ENCODE measurements around the gene BBS10. TPM values are rescaled to one million over a fixed set of nuclear protein-coding genes. Genes with fewer than 3 reads are reported as not detected.

Gene BBS10
- total RNA-seq, result 1 to 10 TPM; 2.5 to 7.6 (median 3.3) TPM
- long read RNA-seq, donor 1, partial matches to known transcripts, result 0 of 6 reads
- long read RNA-seq, donor 1, other reads (novel, unspliced or antisense), result 2 of 6 reads
- long read RNA-seq, donor 2, result 0 reads

- TF ChIP-seq CTCF (IDR thresholded peaks at IDR 0.05), result peak; percentile 4
- ATAC-seq, result peak; percentile 99
- peak within 1 kb of the TSS; percentile 35 for H3K4me3 ChIP-seq
- no peaks in the 10 kb centered on the region for H3K36me3 ChIP-seq (ENCODE audit: low read depth)
- no peaks in the 10 kb centered on the region for H3K9me3 ChIP-seq
- peak; percentile 89 to 92 (median 91) for DNase-seq
- H3K4me1 ChIP-seq (ENCODE audit: low read depth), result peaks cover 10% of the 10 kb centered on the region
- intact Hi-C loops (cut with DNase I, micrococcal nuclease), result no loop called here
Measured at GRCh38 chr12:76348079-76348901, at the start of gene BBS10. Gene BBS10, minus strand, starts transcription at chr12:76348415. Its CDS starts 57 bp downstream, at chr12:76348358.

- intact Hi-C loops (cut with DNase I, micrococcal nuclease), result no loop called here
- TF ChIP-seq CTCF (IDR thresholded peaks at IDR 0.05), result no peak
- H3K36me3 ChIP-seq (ENCODE audit: low read depth), result no peaks in the 10 kb centered on the region
- no peak overlapping the region for H3K4me3 ChIP-seq
- H3K4me1 ChIP-seq (ENCODE audit: low read depth), result no peaks in the 10 kb centered on the region
- H3K9me3 ChIP-seq, result no peaks in the 10 kb centered on the region
- ATAC-seq (no peak), DNase-seq (no peak)
Measured at GRCh38 chr12:76391461-76391860, 43.2 kb upstream of the BBS10 start.

GRCh38 chr12:76387614-76388013 is 39.4 kb upstream of the BBS10 start:
- Histone ChIP-seq H3K4me1 (ENCODE audit: low read depth) (no peaks in the 10 kb centered on the region), H3K36me3 (ENCODE audit: low read depth) (no peaks in the 10 kb centered on the region), H3K9me3 (no peaks in the 10 kb centered on the region), H3K4me3 (no peak overlapping the region)
- TF ChIP-seq CTCF (IDR thresholded peaks at IDR 0.05), result no peak
- intact Hi-C loops (cut with DNase I, micrococcal nuclease), result no loop called here
- no peak for DNase-seq
- no peak for ATAC-seq

GRCh38 chr12:76384560-76384959 is 36.3 kb upstream of the BBS10 start:
- no peak for ATAC-seq
- no peak for DNase-seq
- intact Hi-C loops (cut with DNase I, micrococcal nuclease), result no loop called here
- Histone ChIP-seq H3K4me3 (no peak overlapping the region), H3K4me1 (ENCODE audit: low read depth) (no peaks in the 10 kb centered on the region), H3K9me3 (no peaks in the 10 kb centered on the region), H3K36me3 (ENCODE audit: low read depth) (no peaks in the 10 kb centered on the region)
- no peak for TF ChIP-seq CTCF (IDR thresholded peaks at IDR 0.05)

- intact Hi-C loops (cut with DNase I, micrococcal nuclease), result no loop called here
- Histone ChIP-seq H3K36me3 (ENCODE audit: low read depth) (no peaks in the 10 kb centered on the region), H3K4me3 (no peak overlapping the region), H3K4me1 (ENCODE audit: low read depth) (no peaks in the 10 kb centered on the region), H3K9me3 (no peaks in the 10 kb centered on the region)
- DNase-seq (no peak), ATAC-seq (no peak)
- no peak for TF ChIP-seq CTCF (IDR thresholded peaks at IDR 0.05)
Measured at GRCh38 chr12:76383988-76384387, 35.8 kb upstream of the BBS10 start.

All from mucosa of descending colon (tissue), 3 donors.